ENCODE measurements around the gene CSAG2. TPM values are rescaled to one million over a fixed set of nuclear protein-coding genes. Genes with fewer than 3 reads are reported as not detected.
"Not testable (repeated sequence)": the region's sequence is repeated elsewhere in the genome, so short reads cannot be mapped to it uniquely, and the experiment has no call there.

The CSAG2 gene
- polyA plus RNA-seq (2013, experiment 1 of 2) = not detected
- 0.06 TPM for polyA plus RNA-seq (2013, experiment 2 of 2)

GRCh38 chrX:152709173-152709572 is at the start of gene CSAG2:
CSAG2 (minus strand) TSS chrX:152709273; CDS start chrX:152709112, 161 bp downstream.
- not testable (repeated sequence) for H2BK120ac ChIP-seq (ENCODE audit: low read depth, low read length); H3K27ac ChIP-seq (ENCODE audit: low read depth, low read length); H3K23ac ChIP-seq (ENCODE audit: low read length)

GRCh38 chrX:152754871-152755270 is 45.8 kb upstream of the CSAG2 start:
- H2BK120ac ChIP-seq (ENCODE audit: low read depth, low read length); H4K8ac ChIP-seq (ENCODE audit: low read depth, low read length); H3K56ac ChIP-seq (ENCODE audit: low read length); DNase-seq; H3K4me3 ChIP-seq (ENCODE audit: low read length); H3K4ac ChIP-seq (ENCODE audit: low read depth, low read length); H3K18ac ChIP-seq (ENCODE audit: low read length); H2BK15ac ChIP-seq (replicated peaks; ENCODE audit: low read depth); H3K79me1 ChIP-seq (ENCODE audit: low read length); H3K36me3 ChIP-seq (ENCODE audit: control insufficient read depth, insufficient read depth, low read length); H3K4me1 ChIP-seq (ENCODE audit: control insufficient read depth, low read depth, low read length); H2BK5ac ChIP-seq (ENCODE audit: low read length); H3K4me2 ChIP-seq (ENCODE audit: low read length); H3K9ac ChIP-seq (ENCODE audit: low read length); H3K79me2 ChIP-seq (ENCODE audit: control insufficient read depth, insufficient read depth, low read length); H3K23ac ChIP-seq (ENCODE audit: low read length); H3K27me3 ChIP-seq (ENCODE audit: insufficient read depth, low read length, poor library complexity); H2AK5ac ChIP-seq (ENCODE audit: low read length); H3K27ac ChIP-seq (ENCODE audit: low read depth, low read length); H4K5ac ChIP-seq (ENCODE audit: low read length): not testable (repeated sequence)
- no CpG with 5 or more reads among the region's 5 CpGs for WGBS (ENCODE audit: extremely low coverage, insufficient coverage, low lambda C conversion rate)

More at GRCh38 chrX:152709173-152709572, at the start of gene CSAG2:
- H4K8ac ChIP-seq (ENCODE audit: low read depth, low read length); H3K9ac ChIP-seq (ENCODE audit: low read length); H3K36me3 ChIP-seq (ENCODE audit: control insufficient read depth, insufficient read depth, low read length); H3K27me3 ChIP-seq (ENCODE audit: insufficient read depth, low read length, poor library complexity); H3K4me2 ChIP-seq (ENCODE audit: low read length); H2BK5ac ChIP-seq (ENCODE audit: low read length); H2AK5ac ChIP-seq (ENCODE audit: low read length); H3K4me1 ChIP-seq (ENCODE audit: control insufficient read depth, low read depth, low read length); H3K79me1 ChIP-seq (ENCODE audit: low read length); H3K56ac ChIP-seq (ENCODE audit: low read length); H4K5ac ChIP-seq (ENCODE audit: low read length); H2BK15ac ChIP-seq (replicated peaks; ENCODE audit: low read depth); H3K4me3 ChIP-seq (ENCODE audit: low read length); DNase-seq; H3K18ac ChIP-seq (ENCODE audit: low read length); H3K79me2 ChIP-seq (ENCODE audit: control insufficient read depth, insufficient read depth, low read length); H3K4ac ChIP-seq (ENCODE audit: low read depth, low read length): not testable (repeated sequence)
- WGBS (ENCODE audit: extremely low coverage, insufficient coverage, low lambda C conversion rate) = no CpG with 5 or more reads among the region's 2 CpGs

- H4K8ac ChIP-seq (ENCODE audit: low read depth, low read length); DNase-seq; H3K9ac ChIP-seq (ENCODE audit: low read length); H3K4me2 ChIP-seq (ENCODE audit: low read length); H3K4ac ChIP-seq (ENCODE audit: low read depth, low read length); H3K27me3 ChIP-seq (ENCODE audit: insufficient read depth, low read length, poor library complexity); H3K79me2 ChIP-seq (ENCODE audit: control insufficient read depth, insufficient read depth, low read length); H2AK5ac ChIP-seq (ENCODE audit: low read length); H3K36me3 ChIP-seq (ENCODE audit: control insufficient read depth, insufficient read depth, low read length); H3K4me1 ChIP-seq (ENCODE audit: control insufficient read depth, low read depth, low read length); H3K18ac ChIP-seq (ENCODE audit: low read length); H3K79me1 ChIP-seq (ENCODE audit: low read length); H3K56ac ChIP-seq (ENCODE audit: low read length); H4K5ac ChIP-seq (ENCODE audit: low read length); H2BK15ac ChIP-seq (replicated peaks; ENCODE audit: low read depth); H2BK5ac ChIP-seq (ENCODE audit: low read length); H3K23ac ChIP-seq (ENCODE audit: low read length); H3K27ac ChIP-seq (ENCODE audit: low read depth, low read length); H3K4me3 ChIP-seq (ENCODE audit: low read length); H2BK120ac ChIP-seq (ENCODE audit: low read depth, low read length): not testable (repeated sequence)
- WGBS (ENCODE audit: extremely low coverage, insufficient coverage, low lambda C conversion rate) = no CpG with 5 or more reads among the region's 35 CpGs
Observed at GRCh38 chrX:152753686-152754650, 44.9 kb upstream of the CSAG2 start, which contains the start of gene MAGEA2. MAGEA2 (minus strand) TSS chrX:152753842; CDS start chrX:152751363, 2,479 bp downstream.

- Histone ChIP-seq H3K36me3 (ENCODE audit: control insufficient read depth, insufficient read depth, low read length) (no peaks in the 10 kb centered on the region), H2BK120ac (ENCODE audit: low read depth, low read length) (no peak overlapping the region), H2AK5ac (ENCODE audit: low read length) (no peak overlapping the region), H2BK15ac (replicated peaks; ENCODE audit: low read depth) (no peak overlapping the region), H3K79me1 (ENCODE audit: low read length) (no peaks in the 10 kb centered on the region), H3K4me3 (ENCODE audit: low read length) (no peak overlapping the region), H2BK5ac (ENCODE audit: low read length) (no peak overlapping the region), H4K5ac (ENCODE audit: low read length) (no peak overlapping the region), H3K18ac (ENCODE audit: low read length) (no peak overlapping the region), H3K23ac (ENCODE audit: low read length) (no peak overlapping the region), H3K4me1 (ENCODE audit: control insufficient read depth, low read depth, low read length) (no peaks in the 10 kb centered on the region), H3K9ac (ENCODE audit: low read length) (no peak overlapping the region), H3K79me2 (ENCODE audit: control insufficient read depth, insufficient read depth, low read length) (no peaks in the 10 kb centered on the region), H3K27me3 (ENCODE audit: insufficient read depth, low read length, poor library complexity) (no peaks in the 10 kb centered on the region), H3K4me2 (ENCODE audit: low read length) (no peak overlapping the region), H3K56ac (ENCODE audit: low read length) (no peak overlapping the region), H3K27ac (ENCODE audit: low read depth, low read length) (no peak overlapping the region), H4K8ac (ENCODE audit: low read depth, low read length) (no peak overlapping the region), H3K4ac (ENCODE audit: low read depth, low read length) (no peak overlapping the region)
- no peak for DNase-seq
- WGBS (ENCODE audit: extremely low coverage, insufficient coverage, low lambda C conversion rate) = no CpG with 5 or more reads among the region's 5 CpGs
Observed at GRCh38 chrX:152738560-152738959, 29.5 kb upstream of the CSAG2 start.

GRCh38 chrX:152736528-152736927 is 27.5 kb upstream of the CSAG2 start:
- H3K79me2 ChIP-seq (ENCODE audit: control insufficient read depth, insufficient read depth, low read length); H3K4ac ChIP-seq (ENCODE audit: low read depth, low read length); H3K56ac ChIP-seq (ENCODE audit: low read length); H3K79me1 ChIP-seq (ENCODE audit: low read length); H3K4me2 ChIP-seq (ENCODE audit: low read length); H4K8ac ChIP-seq (ENCODE audit: low read depth, low read length); H3K27me3 ChIP-seq (ENCODE audit: insufficient read depth, low read length, poor library complexity); H3K4me3 ChIP-seq (ENCODE audit: low read length); H3K9ac ChIP-seq (ENCODE audit: low read length); H3K18ac ChIP-seq (ENCODE audit: low read length); H2BK15ac ChIP-seq (replicated peaks; ENCODE audit: low read depth); H4K5ac ChIP-seq (ENCODE audit: low read length); H3K23ac ChIP-seq (ENCODE audit: low read length); H2BK5ac ChIP-seq (ENCODE audit: low read length); H2AK5ac ChIP-seq (ENCODE audit: low read length); H3K4me1 ChIP-seq (ENCODE audit: control insufficient read depth, low read depth, low read length); DNase-seq; H3K27ac ChIP-seq (ENCODE audit: low read depth, low read length); H3K36me3 ChIP-seq (ENCODE audit: control insufficient read depth, insufficient read depth, low read length); H2BK120ac ChIP-seq (ENCODE audit: low read depth, low read length): not testable (repeated sequence)
- no CpG with 5 or more reads among the region's 12 CpGs for WGBS (ENCODE audit: extremely low coverage, insufficient coverage, low lambda C conversion rate)
